ENCODE results near the gene ZNF48. TPM values are rescaled to one million over a fixed set of nuclear protein-coding genes. Genes with fewer than 3 reads are reported as not detected.

Gene ZNF48
- total RNA-seq, 2 experiments from 2014 or later, result 17.3 to 18.8 TPM

- H3K9me2 ChIP-seq (ENCODE audit: insufficient read depth, low read length), result no peaks in the 10 kb centered on the region
- intact Hi-C loops (cut with micrococcal nuclease; ENCODE audit: unreplicated experiment), result loop anchor here (10.0 kb wide), 1 partner anchor 293 kb away; the partner anchor contains the start of gene ALDOA
- no peaks in the 10 kb centered on the region for H4K20me1 ChIP-seq (ENCODE audit: insufficient read depth, low read length)
- ChIA-PET CTCF (ENCODE audit: unreplicated experiment) (no interaction called here), POLR2A (interaction anchor here (1.8 kb wide), 1 partner anchor 13 kb away, joined by 7 read pairs; the partner anchor contains the start of gene TBC1D10B)
- TF ChIP-seq EZH2phosphoT487 (IDR thresholded peaks at IDR 0.05; ENCODE audit: borderline replicate concordance, low read depth, low read length) (no peak), CTCF (conservative IDR thresholded peaks at IDR 0.05; ENCODE audit: low read length) (no peak)
- peak overlapping the region; percentile 76 for H3K27ac ChIP-seq (ENCODE audit: low read depth, low read length, poor library complexity, severe bottlenecking)
- H3K4me2 ChIP-seq (ENCODE audit: low read length), result no peak overlapping the region
- H3K79me2 ChIP-seq (ENCODE audit: insufficient read depth, low read depth, low read length), result peaks cover 35% of the 10 kb centered on the region
- H2AFZ ChIP-seq (ENCODE audit: low read length), result no peak overlapping the region
- H3K9me3 ChIP-seq (ENCODE audit: low read length), result no peaks in the 10 kb centered on the region
- BruUV-seq (replicated peaks), result no TSS peak
- H3K36me3 ChIP-seq (ENCODE audit: insufficient read depth, low read length), result peaks cover 79% of the 10 kb centered on the region
- DNase-seq (ENCODE audit: low spot score), result no peak
- H3K4me1 ChIP-seq (ENCODE audit: insufficient read depth, low read length, poor library complexity, severe bottlenecking), result peaks cover 36% of the 10 kb centered on the region
- no peak overlapping the region for H3K4me3 ChIP-seq (ENCODE audit: low read depth, low read length, poor library complexity, severe bottlenecking)
Measured at GRCh38 chr16:30357715-30358576, 37.3 kb upstream of the ZNF48 start.

GRCh38 chr16:30358577-30358936, 36.7 kb upstream of the ZNF48 start:
- peaks cover 79% of the 10 kb centered on the region for H3K36me3 ChIP-seq (ENCODE audit: insufficient read depth, low read length)
- no peak overlapping the region for H2AFZ ChIP-seq (ENCODE audit: low read length)
- peaks cover 35% of the 10 kb centered on the region for H3K79me2 ChIP-seq (ENCODE audit: insufficient read depth, low read depth, low read length)
- BruUV-seq (replicated peaks), result no TSS peak
- no peak overlapping the region for H3K4me3 ChIP-seq (ENCODE audit: low read depth, low read length, poor library complexity, severe bottlenecking)
- ChIA-PET CTCF (ENCODE audit: unreplicated experiment) (no interaction called here), POLR2A (no interaction called here)
- TF ChIP-seq EZH2phosphoT487 (IDR thresholded peaks at IDR 0.05; ENCODE audit: borderline replicate concordance, low read depth, low read length) (no peak), CTCF (conservative IDR thresholded peaks at IDR 0.05; ENCODE audit: low read length) (0 out of 2 replicates have a peak, but pooled peaks have one; percentile 24)
- intact Hi-C loops (cut with micrococcal nuclease; ENCODE audit: unreplicated experiment), result loop anchor here (10.0 kb wide), 1 partner anchor 294 kb away; the partner anchor contains the start of gene ALDOA
- H3K9me3 ChIP-seq (ENCODE audit: low read length), result no peaks in the 10 kb centered on the region
- no peak overlapping the region for H3K27ac ChIP-seq (ENCODE audit: low read depth, low read length, poor library complexity, severe bottlenecking)
- H3K4me2 ChIP-seq (ENCODE audit: low read length), result no peak overlapping the region
- no peaks in the 10 kb centered on the region; the same call in 1 of the 2 replicates for H4K20me1 ChIP-seq (ENCODE audit: insufficient read depth, low read length)
- no peaks in the 10 kb centered on the region for H3K9me2 ChIP-seq (ENCODE audit: insufficient read depth, low read length)
- peaks cover 30% of the 10 kb centered on the region for H3K4me1 ChIP-seq (ENCODE audit: insufficient read depth, low read length, poor library complexity, severe bottlenecking)
- DNase-seq (ENCODE audit: low spot score), result no peak

Measured in OCI-LY7 (cell line).